Naive thymus-derived CD4-positive, alpha-beta T cell (primary cell): ENCODE results near the gene RNF126. TPM values are rescaled to one million over a fixed set of nuclear protein-coding genes. Genes with fewer than 3 reads are reported as not detected.
"Not testable (repeated sequence)": the region's sequence is repeated elsewhere in the genome, so short reads cannot be mapped to it uniquely, and the experiment has no call there.

Source experiments
- ATAC-seq: fragments of 150-1000 bp; cut with Tn5 transposase; 2 replicates; pipeline ENCODE4 v1.10.0; 2021; ENCODE audit warnings: mild to moderate bottlenecking, moderate library complexity
- CTCF ChIA-PET: fragments of 350-600 bp; sonication (Branson Sonifier 250); formaldehyde crosslinking; loops from one replicate; lab custom pipeline; 2021; ENCODE audit warnings: antibody characterized with exemption; lab: Charles Lee
- POLR2A ChIA-PET: fragments of 350-600 bp; sonication (Branson Sonifier 250); formaldehyde crosslinking; loops from one replicate; lab custom pipeline; 2021; ENCODE audit warnings: antibody characterized with exemption, inconsistent platforms; lab: Charles Lee
- DNase-seq, 9 donors: peaks; one replicate each; pipeline versions ENCODE4 v3.0.0 to v3.0.0-alpha.2; 2020 to 2022; ENCODE audit warnings: mixed read lengths in 1 of 9
- H3K27ac ChIP-seq: one replicate; pipeline ENCODE4 v1.7.0; 2013; ENCODE audit warnings: mild to moderate bottlenecking, low read depth, low read length, moderate library complexity
- H3K27me3 ChIP-seq, 2 donors: one replicate each; pipeline ENCODE4 v1.7.0; 2013; ENCODE audit warnings: low read length in 2 of 2, mild to moderate bottlenecking in 2 of 2, moderate library complexity in 2 of 2; ENCODE audit not compliant: control insufficient read depth in 2 of 2, insufficient read depth in 2 of 2
- H3K36me3 ChIP-seq, 3 experiments: 1 replicate in 2 of 3; 2 replicates in 1 of 3; pipeline ENCODE4 v1.7.0; 2013; ENCODE audit warnings: low read length in 3 of 3, mild to moderate bottlenecking in 3 of 3, moderate library complexity in 1 of 3; ENCODE audit not compliant: insufficient read depth in 3 of 3, control insufficient read depth in 2 of 3
- H3K4me1 ChIP-seq, 2 donors: one replicate each; pipeline ENCODE4 v1.7.0; 2013; ENCODE audit warnings: low read length in 2 of 2, mild to moderate bottlenecking in 2 of 2, moderate library complexity in 1 of 2; ENCODE audit not compliant: control insufficient read depth in 2 of 2, insufficient read depth in 2 of 2
- H3K4me3 ChIP-seq: 2 replicates; pipeline ENCODE4 v1.7.0; 2013; ENCODE audit warnings: mild to moderate bottlenecking, low read length
- H3K9me3 ChIP-seq, 3 experiments: 1 replicate in 2 of 3; 2 replicates in 1 of 3; pipeline ENCODE4 v1.7.0; 2013; ENCODE audit warnings: low read length in 3 of 3; ENCODE audit not compliant: control insufficient read depth in 2 of 3
- H3K27ac Mint-ChIP-seq, 9 donors: one replicate each; pipeline ENCODE4 v1.8.0; 2020 to 2022; ENCODE audit warnings: mixed read lengths in 9 of 9, mild to moderate bottlenecking in 8 of 9, moderate library complexity in 5 of 9, inconsistent platforms in 2 of 9
- H3K27me3 Mint-ChIP-seq, 5 donors: one replicate each; pipeline ENCODE4 v1.8.0; 2021 to 2022; ENCODE audit warnings: mixed read lengths in 5 of 5, mild to moderate bottlenecking in 1 of 5
- H3K36me3 Mint-ChIP-seq, 5 donors: one replicate each; pipeline ENCODE4 v1.8.0; 2020 to 2022; ENCODE audit warnings: mixed read lengths in 5 of 5, mild to moderate bottlenecking in 3 of 5, inconsistent platforms in 1 of 5
- H3K4me1 Mint-ChIP-seq, 7 donors: one replicate each; pipeline ENCODE4 v1.8.0; 2020 to 2022; ENCODE audit warnings: mixed read lengths in 7 of 7, mild to moderate bottlenecking in 3 of 7, inconsistent platforms in 1 of 7
- H3K4me3 Mint-ChIP-seq, 10 donors: one replicate each; pipeline ENCODE4 v1.8.0; 2020 to 2022; ENCODE audit warnings: mild to moderate bottlenecking in 10 of 10, mixed read lengths in 10 of 10, moderate library complexity in 6 of 10, inconsistent platforms in 2 of 10
- H3K9me3 Mint-ChIP-seq, 11 donors: one replicate each; pipeline ENCODE4 v1.8.0; 2020 to 2022; ENCODE audit warnings: mixed read lengths in 11 of 11, mild to moderate bottlenecking in 4 of 11, inconsistent platforms in 1 of 11, moderate library complexity in 1 of 11
- intact Hi-C, 2 donors: fragments of 100-400 bp; cut with micrococcal nuclease; formaldehyde crosslinking; loops; one replicate each; pipeline ENCODE4 v1.15.1; 2023
- polyA plus RNA-seq, 2 donors: library from polyadenylated mRNA; unstranded; fragments of 300-500 nt; fragmentation: Illumina TruSeq; gene quantifications; one replicate each; pipeline ENCODE4 v1.2.3, GENCODE V29; 2021
- total RNA-seq, 6 experiments: library from RNA in 5 of 6; stranded (reverse) in 5 of 6; gene quantifications; 1 replicate in 5 of 6; 2 replicates in 1 of 6; pipeline ENCODE4 v1.2.3 and lab custom pipeline; 2021 to 2026

Gene RNF126
- total and polyA plus RNA-seq, 7 experiments from 2014 or later: 55.3 to 110 (median 96.0) TPM

DNA sequence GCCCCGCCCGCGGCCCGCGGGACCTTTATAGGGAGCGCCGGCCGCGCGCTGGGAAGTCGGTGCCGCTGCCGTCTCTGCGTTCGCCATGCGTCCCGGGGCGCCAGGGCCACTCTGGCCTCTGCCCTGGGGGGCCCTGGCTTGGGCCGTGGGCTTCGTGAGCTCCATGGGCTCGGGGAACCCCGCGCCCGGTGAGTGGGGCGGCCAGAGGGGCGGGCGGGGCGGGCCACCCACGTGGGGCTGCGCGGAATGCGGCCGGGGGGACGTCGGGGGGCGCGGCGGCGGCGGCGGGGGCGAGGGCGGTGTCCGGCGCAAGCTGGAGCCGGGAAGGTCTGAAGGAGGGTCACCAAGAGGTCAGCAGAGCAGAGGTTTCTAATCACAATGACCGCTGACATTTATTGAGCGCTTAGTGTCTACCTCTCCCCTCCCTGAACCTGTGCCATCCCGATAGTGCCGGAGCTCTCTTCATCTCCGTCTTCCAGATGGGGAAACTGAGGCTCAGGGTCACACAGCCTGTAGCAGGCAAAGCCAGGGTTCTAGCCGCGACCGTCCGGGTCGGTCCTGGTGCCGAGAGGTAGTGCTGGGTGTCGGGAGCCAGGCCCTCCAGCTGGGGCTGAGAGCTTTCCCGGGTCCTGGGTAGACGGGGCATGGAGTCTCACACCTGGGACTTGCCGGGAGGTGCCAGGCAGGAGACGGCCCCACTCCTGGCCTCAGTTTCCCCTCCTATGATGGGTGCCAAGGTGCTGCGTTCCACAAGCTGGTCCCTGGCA, 13.5 kb upstream of the RNF126 start, which contains the start of gene FSTL3:
TSS of gene FSTL3 (plus strand) at position 54 of the 767 bp plus-strand sequence. CDS start at position 86, 32 bp downstream.
- Mint-ChIP-seq H3K36me3 (no peaks in the 10 kb centered on the region), H3K4me3 (peak within 1 kb of the TSS in 6 of 10 donors; percentile 21 to 63 (median 46)), H3K9me3 (no peaks in the 10 kb centered on the region), H3K27ac (no peak within 1 kb of the TSS), H3K27me3 (peaks cover 6 to 18% (median 12%) of the 10 kb centered on the region in 5 donors), H3K4me1 (peaks cover 0 to 11% (median 5%) of the 10 kb centered on the region in 7 donors)
- CTCF ChIA-PET: no interaction called here
- DNase-seq (no peak), ATAC-seq (no peak)
- Histone ChIP-seq H3K4me1 (peaks cover 5 to 10% of the 10 kb centered on the region in 2 donors), H3K27me3 (peaks cover 0 to 6% of the 10 kb centered on the region in 2 donors), H3K27ac (no peak within 1 kb of the TSS), H3K9me3 (no peaks in the 10 kb centered on the region), H3K4me3 (no peak within 1 kb of the TSS), H3K36me3 (no peaks in the 10 kb centered on the region)
- POLR2A ChIA-PET: no interaction called here
- intact Hi-C loops: no loop called here

DNA sequence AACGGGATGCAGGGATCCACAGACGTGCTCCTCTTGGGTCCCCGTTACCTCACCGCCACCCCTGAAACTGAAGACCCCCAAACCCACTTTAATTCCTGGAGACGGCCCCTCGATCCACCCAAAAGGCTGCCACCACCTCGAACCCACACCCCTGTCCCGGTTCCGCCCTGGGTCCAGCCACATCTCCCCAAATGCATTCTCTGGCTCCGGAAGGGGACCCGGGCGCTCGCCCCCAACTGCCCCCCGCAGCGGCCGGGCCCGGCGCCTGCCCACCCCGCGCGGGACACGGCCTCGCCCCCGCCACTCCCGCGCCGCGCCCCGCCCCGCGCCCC, 13.0 kb upstream of the RNF126 start:
- H3K27me3 Mint-ChIP-seq: peaks cover 6 to 18% (median 12%) of the 10 kb centered on the region in 5 donors
- H3K4me1 Mint-ChIP-seq: peaks cover 0 to 11% (median 5%) of the 10 kb centered on the region in 7 donors
- Histone ChIP-seq H3K4me3 (no peak overlapping the region), H3K36me3 (no peaks in the 10 kb centered on the region), H3K27me3 (peaks cover 0 to 6% of the 10 kb centered on the region in 2 donors), H3K4me1 (peaks cover 5 to 6% of the 10 kb centered on the region in 2 donors), H3K27ac (no peak overlapping the region), H3K9me3 (no peaks in the 10 kb centered on the region)
- no peak overlapping the region for H3K4me3 Mint-ChIP-seq
- no peak for DNase-seq
- no peaks in the 10 kb centered on the region for H3K9me3 Mint-ChIP-seq
- ATAC-seq: no peak
- intact Hi-C loops: no loop called here
- H3K36me3 Mint-ChIP-seq: no peaks in the 10 kb centered on the region
- CTCF ChIA-PET: no interaction called here
- H3K27ac Mint-ChIP-seq: no peak overlapping the region
- POLR2A ChIA-PET: interaction anchor here (1.0 kb wide), 1 partner anchor 9 kb away, joined by 3 read pairs; no protein-coding TSS in a partner anchor

DNA sequence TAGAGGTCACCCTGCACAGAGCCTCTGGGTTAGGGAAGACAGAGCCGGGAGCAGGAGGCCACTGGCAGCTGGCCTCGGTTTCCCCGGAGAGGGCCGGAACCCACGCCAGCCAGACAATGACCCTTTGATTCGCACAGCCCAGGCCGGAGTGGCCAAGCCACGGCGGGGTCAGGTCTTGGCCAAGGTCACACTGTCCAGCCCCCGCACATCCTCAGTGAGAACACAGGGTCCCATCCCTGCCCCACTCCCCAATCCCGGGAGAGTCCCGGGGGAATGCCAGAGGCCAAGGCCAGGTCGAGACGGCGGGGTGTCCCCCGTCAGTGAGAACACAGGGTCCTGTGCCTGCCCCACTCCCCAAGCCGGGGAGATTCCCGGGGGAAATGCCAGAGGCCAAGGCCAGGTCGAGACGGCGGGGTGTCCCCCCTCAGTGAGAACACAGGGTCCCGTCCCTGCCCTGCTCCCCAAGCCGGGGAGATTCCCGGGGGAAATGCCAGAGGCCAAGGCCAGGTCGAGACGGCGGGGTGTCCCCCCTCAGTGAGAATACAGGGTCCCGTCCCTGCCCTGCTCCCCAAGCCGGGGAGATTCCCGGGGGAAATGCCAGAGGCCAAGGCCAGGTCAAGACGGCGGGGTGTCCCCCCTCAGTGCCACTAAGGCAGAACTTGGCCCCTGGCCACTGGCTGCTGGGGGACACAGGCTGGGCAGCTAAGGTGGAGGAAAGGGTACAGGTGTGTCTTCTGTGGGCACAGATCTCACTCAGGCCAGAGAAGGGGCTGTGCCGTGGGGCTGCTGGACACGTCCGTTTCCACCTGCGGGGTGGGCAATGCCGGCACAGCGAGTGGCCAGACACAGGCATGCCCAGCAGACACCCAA, 11.5 kb upstream of the RNF126 start:
- no peak overlapping the region for H3K4me3 Mint-ChIP-seq
- intact Hi-C loops: no loop called here
- POLR2A ChIA-PET: no interaction called here
- Histone ChIP-seq H3K9me3 (no peaks in the 10 kb centered on the region), H3K4me1 (peaks cover 4% of the 10 kb centered on the region in 2 donors), H3K27me3 (peaks cover 0 to 6% of the 10 kb centered on the region in 2 donors), H3K4me3 (no peak overlapping the region), H3K27ac (no peak overlapping the region), H3K36me3 (no peaks in the 10 kb centered on the region)
- no peak overlapping the region for H3K27ac Mint-ChIP-seq
- peaks cover 6 to 18% (median 12%) of the 10 kb centered on the region in 5 donors for H3K27me3 Mint-ChIP-seq
- DNase-seq (no peak), ATAC-seq (no peak)
- no peaks in the 10 kb centered on the region for H3K9me3 Mint-ChIP-seq
- peaks cover 0 to 11% (median 4%) of the 10 kb centered on the region in 7 donors for H3K4me1 Mint-ChIP-seq
- no peaks in the 10 kb centered on the region for H3K36me3 Mint-ChIP-seq
- CTCF ChIA-PET: interaction anchor here (0.6 kb wide), 1 partner anchor 155 kb away, joined by 3 read pairs; no protein-coding TSS in a partner anchor

DNA sequence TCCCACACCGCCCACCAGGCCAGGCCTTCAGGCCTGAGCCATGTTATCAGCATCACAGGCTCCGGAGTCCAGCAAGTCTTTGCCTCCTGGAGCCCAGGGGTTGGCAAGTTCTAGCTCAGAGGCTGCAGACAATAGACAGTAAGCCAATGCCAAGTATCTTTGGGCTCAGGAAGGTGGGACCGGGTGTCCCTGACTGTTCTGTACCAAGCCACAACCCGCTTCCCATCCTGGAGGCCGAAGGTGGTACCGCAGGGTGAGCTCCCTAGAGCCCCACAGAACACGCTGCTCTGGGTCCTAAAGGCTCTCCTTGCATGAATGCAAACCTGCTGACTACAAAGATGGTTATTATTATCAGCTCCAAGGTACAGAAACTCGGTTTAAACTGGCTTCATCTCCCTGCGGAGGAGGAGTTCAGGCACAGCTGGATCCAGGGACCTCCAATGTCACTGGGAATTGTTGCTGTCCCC, 7.6 kb upstream of the RNF126 start:
- Histone ChIP-seq H3K27ac (no peak overlapping the region), H3K4me3 (no peak overlapping the region), H3K36me3 (no peaks in the 10 kb centered on the region), H3K4me1 (no peaks in the 10 kb centered on the region), H3K27me3 (peaks cover 0 to 6% of the 10 kb centered on the region in 2 donors), H3K9me3 (no peaks in the 10 kb centered on the region)
- H3K27me3 Mint-ChIP-seq: peaks cover 6 to 23% (median 12%) of the 10 kb centered on the region in 5 donors
- H3K9me3 Mint-ChIP-seq: peaks cover 0 to 4% (median 0%) of the 10 kb centered on the region in 11 donors
- peaks cover 0 to 6% (median 4%) of the 10 kb centered on the region in 7 donors for H3K4me1 Mint-ChIP-seq
- H3K36me3 Mint-ChIP-seq: no peaks in the 10 kb centered on the region
- ChIA-PET POLR2A (interaction anchor here (1.0 kb wide), 1 partner anchor 9 kb away, joined by 4 read pairs; no protein-coding TSS in a partner anchor), CTCF (no interaction called here)
- no peak overlapping the region for H3K27ac Mint-ChIP-seq
- intact Hi-C loops: no loop called here
- ATAC-seq: no peak
- no peak for DNase-seq
- no peak overlapping the region for H3K4me3 Mint-ChIP-seq

DNA sequence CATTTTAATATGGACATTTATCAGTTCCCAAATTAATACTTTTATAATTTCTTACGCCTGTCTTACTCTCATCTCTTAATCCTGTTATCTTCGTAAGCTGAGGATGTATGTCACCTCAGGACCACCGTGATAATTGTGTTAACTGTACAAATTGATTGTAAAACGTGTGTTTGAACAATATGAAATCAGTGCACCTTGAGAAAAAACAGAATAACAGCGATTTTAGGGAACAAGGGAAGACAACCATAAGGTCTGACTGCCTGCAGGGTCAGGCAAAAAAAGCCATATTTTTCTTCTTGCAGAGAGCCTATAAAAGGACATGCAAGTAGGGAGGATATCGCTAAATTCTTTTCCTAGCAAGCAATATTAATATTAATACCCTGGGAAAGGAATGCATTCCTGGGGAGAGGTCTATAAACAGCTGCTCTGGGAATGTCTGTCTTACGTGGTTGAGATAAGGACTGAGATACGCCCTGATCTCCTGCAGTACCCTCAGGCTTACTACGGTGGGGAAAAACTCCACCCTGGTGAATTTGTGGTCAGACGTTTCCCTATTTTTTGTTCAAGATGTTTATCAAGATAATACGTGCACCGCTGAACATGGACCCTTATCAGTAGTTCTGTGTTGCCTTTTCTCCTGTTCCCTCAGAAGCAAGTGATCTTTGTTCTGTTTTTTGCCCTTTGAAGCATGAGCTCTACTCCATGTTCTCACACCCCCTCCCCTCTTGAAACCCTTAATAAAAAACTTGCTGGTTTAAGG, 5.8 kb upstream of the RNF126 start:
- not testable (repeated sequence) for H3K27me3 ChIP-seq, H3K4me1 ChIP-seq, H3K36me3 ChIP-seq, DNase-seq, H3K36me3 Mint-ChIP-seq, H3K4me3 Mint-ChIP-seq, ATAC-seq, H3K9me3 ChIP-seq, H3K27ac ChIP-seq, H3K9me3 Mint-ChIP-seq, H3K4me3 ChIP-seq
- Mint-ChIP-seq H3K4me1 (peaks cover 7 to 14% (median 11%) of the 10 kb centered on the region in 7 donors), H3K27me3 (peaks cover 0 to 15% (median 4%) of the 10 kb centered on the region in 5 donors), H3K27ac (peak overlapping the region in 1 of 9 donors; percentile 86)
- POLR2A ChIA-PET: interaction anchor here (0.8 to 1.1 kb wide), 2 partner anchors 35 to 63 kb away, joined by 3 to 8 read pairs; partner anchors contain the start of gene POLRMT
- CTCF ChIA-PET: interaction anchor here (0.7 to 1.5 kb wide), 2 partner anchors 65 to 85 kb away, joined by 3 read pairs; no protein-coding TSS in a partner anchor
- intact Hi-C loops: loop anchor here (10.0 kb wide), 3 partner anchors 236 to 736 kb away; partner anchors contain the start of genes ATP5F1D (in 1 of the 2), DAZAP1 (in 1 of the 2), GAMT (in 1 of the 2) and MIDN (in 1 of the 2)
